ENCODE data around the gene RBM23. TPM values are rescaled to one million over a fixed set of nuclear protein-coding genes. Genes with fewer than 3 reads are reported as not detected.

RBM23 gene
- total and polyA plus RNA-seq, 2 donors (not counting 3 experiments of a cell fraction or from before 2014, with no cell fraction given): 67.7 to 68.9 TPM

DNA sequence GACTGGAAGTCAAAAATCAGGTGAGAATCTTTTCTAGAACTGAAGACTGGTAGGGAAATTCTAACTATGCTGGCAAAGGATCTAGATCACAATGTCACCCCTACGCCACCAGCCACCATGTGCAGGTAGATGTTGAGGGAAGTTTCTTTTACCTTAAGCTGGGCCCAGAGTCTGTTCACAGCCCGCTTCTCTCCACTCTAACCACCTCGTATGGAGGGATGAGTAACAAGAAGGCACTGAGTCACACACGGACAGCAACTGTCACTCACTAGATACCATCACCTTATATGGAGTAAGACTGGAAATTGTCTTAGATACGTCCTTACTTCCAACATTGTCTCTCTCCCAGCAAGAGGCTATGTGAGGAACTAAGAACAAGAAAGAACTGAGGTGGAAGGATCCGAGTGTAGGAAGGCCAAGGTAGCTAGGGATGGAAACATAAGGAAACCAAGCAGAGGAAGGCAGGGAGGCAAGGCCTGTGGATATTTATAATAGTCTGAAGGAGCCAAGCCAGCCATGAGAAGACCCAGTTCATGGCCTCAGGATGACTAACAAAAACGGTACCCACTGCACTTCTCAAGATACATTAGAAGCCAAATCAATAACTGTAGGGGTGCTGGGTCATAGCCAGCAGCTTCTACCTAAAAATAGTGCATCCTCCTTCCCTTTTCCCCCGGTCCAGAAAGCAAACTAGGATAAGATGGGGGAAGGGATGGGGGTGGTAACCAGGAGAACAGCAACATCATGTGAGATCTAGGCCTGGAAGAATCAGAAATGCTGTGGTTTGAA lies 20.5 kb downstream of the RBM23 start:
- no peak for FAIRE-seq
- no peak overlapping the region for H3K4me2 ChIP-seq (ENCODE audit: insufficient read depth, low read length)
- no peaks in the 10 kb centered on the region for H3K4me1 ChIP-seq (ENCODE audit: control insufficient read depth, extremely low read depth, insufficient read depth, low read length)
- no peak overlapping the region for H2AFZ ChIP-seq (ENCODE audit: low read depth, low read length)
- H3K4me3 ChIP-seq (replicated peaks in 1 of 3; ENCODE audit: insufficient read depth in 1 of 3, low read depth in 1 of 3, low read length in 3 of 3): no peak overlapping the region
- dilution Hi-C loops (cut with MboI; ENCODE audit: extremely low pct_ligation_motif_present, low sequenced_read_pairs): no loop called here
- POLR2A ChIA-PET: interaction anchor here (0.6 kb wide), 1 partner anchor 171 kb away, joined by 4 read pairs; no protein-coding TSS in a partner anchor
- no peaks in the 10 kb centered on the region for H4K20me1 ChIP-seq (replicated peaks; ENCODE audit: control insufficient read depth, extremely low read depth, insufficient read depth, low read length)
- intact Hi-C loops (cut with micrococcal nuclease): no loop called here
- H3K79me2 ChIP-seq (ENCODE audit: control insufficient read depth, insufficient read depth, low read length): no peaks in the 10 kb centered on the region
- H3K9ac ChIP-seq (replicated peaks; ENCODE audit: extremely low read depth, insufficient read depth, low read length): no peak overlapping the region
- TF ChIP-seq GATA2 (IDR thresholded peaks at IDR 0.05; ENCODE audit: insufficient read depth, insufficient read length, low read depth, low read length) (no peak), EZH2 (IDR thresholded peaks at IDR 0.05; ENCODE audit: borderline replicate concordance, low read depth, low read length, severe bottlenecking) (no peak), POLR2AphosphoS5 (IDR thresholded peaks at IDR 0.05; ENCODE audit: insufficient read depth, low read depth, low read length) (no peak), CTCF (IDR thresholded peaks at IDR 0.05; ENCODE audit: extremely low read depth in 1 of 2, insufficient read depth in 1 of 2, low read depth in 1 of 2, low read length in 2 of 2) (no peak), POLR2A (IDR thresholded peaks at IDR 0.05; ENCODE audit: low read depth, low read length) (no peak), JUN (IDR thresholded peaks at IDR 0.05; ENCODE audit: borderline replicate concordance, insufficient read depth, insufficient read length, low read depth) (no peak), FOS (IDR thresholded peaks at IDR 0.05; ENCODE audit: borderline replicate concordance, insufficient read depth, low read length) (no peak), MAX (IDR thresholded peaks at IDR 0.05; ENCODE audit: insufficient read depth, insufficient read length) (no peak), MYC (IDR thresholded peaks at IDR 0.05; ENCODE audit: low read depth, low read length) (no peak)
- peaks cover 14 to 22% of the 10 kb centered on the region in 2 experiments for H3K36me3 ChIP-seq (ENCODE audit: control insufficient read depth in 2 of 2, extremely low read depth in 1 of 2, insufficient read depth in 2 of 2, low read length in 2 of 2)
- H3K9me3 ChIP-seq (replicated peaks; ENCODE audit: control insufficient read depth, insufficient read depth, low read length): no peaks in the 10 kb centered on the region
- H3K27ac ChIP-seq (ENCODE audit: insufficient read depth, low read depth, low read length): no peak overlapping the region
- no TSS peak for BruUV-seq (replicated peaks)
- no peaks in the 10 kb centered on the region for H3K9me1 ChIP-seq (replicated peaks; ENCODE audit: control insufficient read depth, extremely low read depth, insufficient read depth, low read length)
- no peaks in the 10 kb centered on the region for H3K27me3 ChIP-seq (ENCODE audit: control insufficient read depth in 2 of 2, insufficient read depth in 2 of 2, low read length in 2 of 2)
- no peak for DNase-seq (ENCODE audit: low read depth, low spot score)
- CTCF ChIA-PET: interaction anchor here (0.8 to 9.7 kb wide), 4 partner anchors 13 to 328 kb away, joined by 3 to 75 read pairs (median 28); partner anchors contain the start of gene LRP10

Measured in endothelial cell of umbilical vein (primary cell).